Astrocyte of the spinal cord (primary cell): ENCODE results near the gene USP17L12.
A peak's percentile ranks its signal among the peaks of the same experiment; 100 is the strongest.
"Not testable (repeated sequence)": the region's sequence is repeated elsewhere in the genome, so short reads cannot be mapped to it uniquely, and the experiment has no call there.

Source experiments
- DNase-seq: peaks from one replicate; pipeline ENCODE4 v3.0.0; 2011; ENCODE audit warnings: low read depth, low spot score
- H3K4me3 ChIP-seq: 2 replicates; pipeline ENCODE4 v1.5.1; 2011; ENCODE audit warnings: low read depth, mild to moderate bottlenecking, low read length, moderate library complexity
- in situ Hi-C: cut with HindIII; loops from 2 replicates; pipeline ENCODE4 v1.10.0; 2017; ENCODE audit warnings: low sequenced_read_pairs

The USP17L12 gene

GRCh38 chr4:9219852-9220251 is at the start of gene USP17L12:
USP17L12 (plus strand) TSS chr4:9220152; CDS start chr4:9220152, 0 bp downstream.
- in situ Hi-C loops, H3K4me3 ChIP-seq: not testable (repeated sequence)

GRCh38 chr4:9210357-9210756 is 9.6 kb upstream of the USP17L12 start, which contains the start of gene USP17L10:
USP17L10 (plus strand) TSS chr4:9210657; CDS start chr4:9210657, 0 bp downstream.
- in situ Hi-C loops, H3K4me3 ChIP-seq, DNase-seq: not testable (repeated sequence)

More at GRCh38 chr4:9219852-9220251, at the start of gene USP17L12:
- DNase-seq = not testable (repeated sequence)

- H3K4me3 ChIP-seq, DNase-seq, in situ Hi-C loops: not testable (repeated sequence)
These were observed 5.3 kb upstream of the USP17L12 start for GRCh38 chr4:9214701-9215100.

- DNase-seq, H3K4me3 ChIP-seq, in situ Hi-C loops: not testable (repeated sequence)
These were observed 4.8 kb upstream of the USP17L12 start, which contains the start of gene USP17L11 for GRCh38 chr4:9215105-9215504. USP17L11 (plus strand) TSS chr4:9215405; CDS start chr4:9215405, 0 bp downstream.

- H3K4me3 ChIP-seq, in situ Hi-C loops, DNase-seq: not testable (repeated sequence)
These were observed 4.6 kb downstream of the USP17L12 start, which contains the start of gene USP17L13 for GRCh38 chr4:9224596-9224995. USP17L13 (plus strand) TSS chr4:9224896; CDS start chr4:9224896, 0 bp downstream.

- DNase-seq, in situ Hi-C loops, H3K4me3 ChIP-seq: not testable (repeated sequence)
These were observed 10.3 kb downstream of the USP17L12 start for GRCh38 chr4:9230249-9230648.

- H3K4me3 ChIP-seq, DNase-seq, in situ Hi-C loops: not testable (repeated sequence)
These were observed 14.1 kb downstream of the USP17L12 start, which contains the start of gene USP17L15 for GRCh38 chr4:9234085-9234484. USP17L15 (plus strand) TSS chr4:9234385; CDS start chr4:9234385, 0 bp downstream.

- in situ Hi-C loops, H3K4me3 ChIP-seq, DNase-seq: not testable (repeated sequence)
These were observed 18.5 kb downstream of the USP17L12 start for GRCh38 chr4:9238461-9238860.

- in situ Hi-C loops, H3K4me3 ChIP-seq, DNase-seq: not testable (repeated sequence)
These were observed 23.6 kb downstream of the USP17L12 start, which contains the start of gene USP17L17 for GRCh38 chr4:9243579-9243978. USP17L17 (plus strand) TSS chr4:9243879; CDS start chr4:9243879, 0 bp downstream.

GRCh38 chr4:9247953-9248680 is 28.2 kb downstream of the USP17L12 start, which contains the start of gene USP17L18:
USP17L18 (plus strand) TSS chr4:9248630; CDS start chr4:9248630, 0 bp downstream.
- peak; percentile 5 for DNase-seq
- in situ Hi-C loops, H3K4me3 ChIP-seq: not testable (repeated sequence)

GRCh38 chr4:9253078-9253477 is 33.1 kb downstream of the USP17L12 start, which contains the start of gene USP17L19:
USP17L19 (plus strand) TSS chr4:9253378; CDS start chr4:9253378, 0 bp downstream.
- DNase-seq, H3K4me3 ChIP-seq, in situ Hi-C loops: not testable (repeated sequence)

GRCh38 chr4:9257824-9258223 is 37.9 kb downstream of the USP17L12 start, which contains the start of gene USP17L20:
USP17L20 (plus strand) TSS chr4:9258124; CDS start chr4:9258124, 0 bp downstream.
- H3K4me3 ChIP-seq, in situ Hi-C loops, DNase-seq: not testable (repeated sequence)

GRCh38 chr4:9262572-9262971 is 42.6 kb downstream of the USP17L12 start, which contains the start of gene USP17L21:
USP17L21 (plus strand) TSS chr4:9262872; CDS start chr4:9262872, 0 bp downstream.
- in situ Hi-C loops, H3K4me3 ChIP-seq, DNase-seq: not testable (repeated sequence)

- DNase-seq, in situ Hi-C loops, H3K4me3 ChIP-seq: not testable (repeated sequence)
These were observed 47.4 kb downstream of the USP17L12 start, which contains the start of gene USP17L22 for GRCh38 chr4:9267319-9267718. USP17L22 (plus strand) TSS chr4:9267619; CDS start chr4:9267619, 0 bp downstream.
